Measurements from ENCODE around the gene NR4A2.

- TF ChIP-seq CTCF (IDR thresholded peaks at IDR 0.05) = no peak
- no peak for TF ChIP-seq POLR2A (IDR thresholded peaks at IDR 0.05)
These were observed 30.6 kb upstream of the NR4A2 start for GRCh38 chr2:156363141-156363540.
